Fibroblast of peridontal ligament (primary cell): ENCODE data around the gene CATSPER3.
A peak's percentile ranks its signal among the peaks of the same experiment; 100 is the strongest.

Experiments used
- DNase-seq: peaks from one replicate; pipeline ENCODE4 v3.0.0-alpha.2; 2010; ENCODE audit errors: extremely low read depth

Gene CATSPER3

DNA sequence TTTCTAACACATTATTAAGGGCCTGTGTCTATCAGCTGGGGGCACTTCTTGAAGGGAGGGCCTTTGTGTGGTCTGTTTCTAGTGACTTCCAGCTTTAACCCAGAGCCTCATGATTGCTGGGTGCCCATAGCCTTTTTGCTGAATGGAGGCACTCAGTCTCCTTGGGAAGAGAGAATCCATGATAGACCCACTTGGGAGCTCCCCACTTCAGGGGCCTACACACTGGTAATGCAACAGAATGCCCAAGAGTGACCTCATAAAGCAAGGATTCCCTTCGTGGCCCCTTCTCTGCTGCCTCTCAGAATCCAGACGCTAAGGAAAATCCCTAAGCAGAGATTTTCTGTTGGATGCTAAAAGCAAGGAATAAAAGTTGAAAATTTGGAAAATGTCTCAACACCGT is at the start of gene CATSPER3:
Gene CATSPER3, plus strand, starts transcription at position 301 of the 400 bp plus-strand sequence. Its CDS starts 85 bp downstream, at position 386.
- DNase-seq, result no peak

DNA sequence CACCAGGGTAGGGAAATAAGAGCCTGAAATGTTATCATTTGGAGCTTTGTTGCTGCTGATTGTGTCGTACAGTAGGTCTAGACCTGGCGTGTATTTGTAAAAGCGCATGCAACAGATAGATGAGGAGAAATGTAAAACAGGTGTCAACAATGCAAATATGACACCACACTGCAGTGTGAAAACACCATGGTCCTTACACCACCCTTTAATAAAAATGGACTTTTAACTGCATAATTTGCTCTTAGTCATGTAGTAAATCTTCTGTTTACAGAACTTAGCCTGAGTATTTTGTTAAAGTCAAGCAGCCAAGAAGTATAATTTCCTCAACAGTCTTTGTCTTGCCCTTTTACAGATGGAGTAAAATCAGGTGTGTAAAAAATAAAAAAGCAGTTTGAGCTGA is 48.8 kb upstream of the CATSPER3 start:
- peak; percentile 4 for DNase-seq

DNA sequence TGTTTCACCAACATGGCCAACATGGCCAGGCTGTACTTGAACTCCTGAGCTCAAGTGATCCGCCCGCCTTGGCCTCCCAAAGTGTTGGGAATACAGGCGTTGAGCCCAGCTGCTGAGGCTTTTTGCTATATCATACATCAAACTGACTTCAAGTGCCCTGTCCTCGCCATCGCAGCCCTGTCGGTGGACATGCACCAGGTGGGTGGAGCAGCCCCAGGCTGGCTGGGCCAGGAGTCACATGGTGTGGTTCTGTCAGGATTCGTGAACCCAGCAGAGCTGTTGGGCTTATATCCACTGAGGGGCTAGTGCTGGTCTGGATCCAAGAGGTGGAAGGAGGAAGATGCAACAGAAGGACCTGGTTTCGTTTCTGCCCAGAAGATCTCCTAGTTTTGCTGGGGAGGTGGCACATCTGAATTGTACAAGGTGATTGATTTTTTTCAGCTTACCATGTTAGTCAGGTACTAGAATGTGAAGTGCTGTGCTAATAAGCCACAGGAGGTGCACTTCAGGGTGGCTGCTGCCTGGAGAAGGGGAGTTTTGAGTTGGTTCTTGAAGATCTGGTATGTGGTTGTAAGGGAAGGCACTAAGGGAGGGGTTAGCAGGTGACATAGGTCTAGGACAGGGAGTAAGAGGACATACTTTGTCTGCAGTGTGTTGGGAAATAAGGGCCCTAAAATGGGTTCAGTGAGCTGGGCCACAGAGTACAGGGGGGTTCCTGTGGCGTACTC is 46.7 kb upstream of the CATSPER3 start:
- DNase-seq, result no peak

DNA sequence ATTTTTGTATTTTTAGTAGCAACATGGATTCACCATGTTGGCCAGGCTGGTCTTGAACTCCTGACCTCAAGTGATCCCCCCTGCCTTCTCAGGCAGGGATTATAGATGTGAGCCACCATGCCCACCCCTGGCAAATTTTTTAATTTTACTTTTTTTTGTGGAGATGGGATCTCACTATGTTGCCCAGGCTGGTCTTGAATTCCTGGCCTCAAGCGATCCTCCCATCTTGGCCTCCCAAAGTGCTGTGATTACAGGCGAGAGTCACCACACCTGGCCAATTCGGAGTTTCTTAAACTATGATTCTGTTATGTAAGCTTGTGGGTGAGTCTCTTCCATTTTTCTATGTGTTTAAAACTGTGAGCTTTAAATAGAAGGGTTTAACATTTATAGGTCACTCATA is 35.2 kb upstream of the CATSPER3 start:
- no peak for DNase-seq

DNA sequence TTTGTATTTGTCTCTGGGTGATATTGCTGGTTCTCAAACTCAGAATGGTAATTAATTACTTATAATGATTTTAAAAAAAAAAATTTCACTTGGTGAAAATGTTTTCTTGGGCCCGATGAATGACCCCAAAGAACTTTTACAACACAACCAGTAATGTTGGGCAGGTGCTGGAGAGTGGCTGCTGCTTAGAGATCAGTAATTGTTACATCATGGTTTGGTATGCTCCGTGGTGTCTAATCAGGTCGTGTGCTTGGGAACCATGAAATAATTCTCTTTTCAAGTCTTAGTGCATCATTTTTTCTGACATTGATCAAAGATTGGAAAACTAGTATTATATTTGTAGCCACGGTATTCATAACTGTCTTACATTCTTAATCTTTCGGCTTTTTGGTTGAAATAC is 33.5 kb upstream of the CATSPER3 start:
- DNase-seq, result no peak

DNA sequence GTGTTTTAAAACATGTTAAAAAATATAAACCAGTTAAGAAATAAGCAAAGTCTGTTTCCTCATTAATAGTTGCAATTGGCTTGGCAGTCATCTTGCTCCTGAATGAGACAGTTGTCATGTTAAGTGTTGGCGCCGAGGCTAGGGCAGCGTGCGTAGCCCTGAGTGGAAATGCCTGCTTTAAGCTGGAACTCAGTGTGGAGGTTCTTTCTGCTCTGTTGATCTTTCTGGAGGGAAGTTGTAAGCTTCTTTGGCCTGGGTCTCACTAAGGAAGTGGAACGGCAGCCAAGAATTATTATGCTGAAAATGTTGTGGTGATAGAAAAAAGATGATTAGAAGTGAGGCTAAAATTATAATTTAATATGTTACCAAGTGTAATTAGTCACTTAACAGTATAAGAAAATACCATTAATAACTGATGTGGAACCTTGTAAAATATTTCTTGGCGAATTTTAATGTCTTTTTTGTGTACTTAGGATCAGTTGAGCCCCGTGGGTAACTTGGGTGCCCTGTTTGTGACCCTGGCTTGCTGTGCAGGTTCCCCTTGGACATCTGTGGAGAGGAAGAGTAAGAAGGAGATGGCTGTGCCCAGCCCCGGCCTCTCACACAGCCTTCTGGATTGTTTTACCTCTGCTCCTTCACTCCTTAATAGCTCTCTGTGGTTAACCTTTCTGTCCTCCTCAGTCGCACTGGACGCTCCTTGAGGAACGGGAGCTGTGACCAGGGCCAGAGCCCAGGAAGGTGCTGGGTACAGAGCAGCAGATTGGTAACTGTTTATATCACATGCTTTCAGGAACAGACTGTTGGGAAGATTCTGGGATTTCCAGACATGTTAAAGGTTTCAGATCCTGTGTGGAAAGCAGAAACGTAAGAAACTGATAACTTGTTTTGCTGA is 31.8 kb upstream of the CATSPER3 start:
- DNase-seq, result no peak

DNA sequence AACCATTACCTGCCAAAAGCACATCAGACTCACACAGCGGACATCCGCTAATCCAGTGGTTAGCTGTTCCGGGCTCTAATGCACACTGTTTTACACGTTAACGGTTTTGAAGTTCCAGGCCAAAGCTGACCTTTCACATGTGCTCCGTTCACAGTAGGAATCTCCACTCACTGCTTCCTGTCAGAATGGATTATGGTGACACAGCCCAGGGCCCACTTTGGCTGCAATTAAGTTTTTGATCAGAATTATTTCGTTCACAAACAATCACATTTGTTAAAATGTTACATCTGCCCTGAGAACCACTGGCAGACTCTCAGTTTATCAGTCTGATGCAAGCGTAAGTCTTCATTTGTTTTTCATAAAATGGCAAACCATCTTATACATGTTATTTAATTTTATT is 30.2 kb upstream of the CATSPER3 start:
- no peak for DNase-seq

DNA sequence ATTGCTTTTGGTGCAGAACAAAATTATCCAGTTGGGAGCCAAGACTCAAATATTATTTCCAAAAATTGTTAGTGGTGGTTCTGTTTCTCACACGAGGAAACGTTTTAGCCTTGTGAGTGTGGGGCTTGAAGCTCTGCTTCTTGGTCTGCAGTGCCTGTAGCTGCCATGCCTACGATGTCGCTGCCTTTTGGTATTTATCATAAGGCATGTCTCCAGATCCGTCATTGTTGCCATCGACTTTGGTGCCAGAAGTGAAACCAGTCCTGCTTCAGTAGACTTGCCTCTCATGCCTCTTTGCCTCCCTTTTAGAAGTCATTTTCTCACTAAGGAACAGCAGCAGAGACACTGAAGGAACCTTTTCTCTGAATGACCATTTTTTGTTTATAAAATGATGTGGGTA is 29.7 kb upstream of the CATSPER3 start:
- no peak for DNase-seq

DNA sequence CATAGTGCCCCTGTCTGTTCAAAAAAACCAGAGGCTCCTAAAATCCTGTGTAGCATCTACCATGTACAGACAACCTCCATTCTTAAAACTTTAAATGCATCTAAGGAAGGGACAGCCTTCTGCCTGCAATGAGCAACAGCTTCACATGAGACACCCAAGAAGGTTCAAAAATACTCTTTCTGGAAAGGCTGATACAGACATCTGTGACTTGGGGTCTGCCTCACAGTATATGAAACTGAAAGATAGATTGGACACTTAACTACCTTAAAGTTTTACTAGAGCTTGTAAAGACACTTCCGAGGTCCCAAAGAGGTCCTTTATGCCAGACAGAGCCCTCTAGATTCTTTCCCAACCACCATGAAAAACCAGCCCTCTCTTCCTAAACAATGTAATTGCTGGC is 28.2 kb upstream of the CATSPER3 start:
- DNase-seq, result no peak

DNA sequence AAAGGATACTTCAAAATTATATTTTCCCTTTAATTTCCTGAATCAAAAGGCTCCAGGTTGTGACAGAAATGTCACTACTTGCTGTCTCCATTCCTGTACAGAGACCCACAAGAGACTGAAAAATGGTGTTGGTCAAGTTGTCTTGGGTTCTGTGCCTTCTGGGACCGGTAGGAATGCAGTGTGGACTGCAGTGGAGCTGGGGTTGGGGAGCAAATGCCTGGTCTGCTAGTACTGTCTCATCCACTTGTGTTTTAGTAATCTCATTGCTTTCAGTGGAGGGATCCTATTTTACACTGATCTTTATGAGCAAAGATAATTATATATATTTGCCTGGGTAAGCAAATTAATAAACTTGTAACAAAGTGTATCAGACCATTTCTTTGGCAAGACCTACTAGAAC is 24.2 kb upstream of the CATSPER3 start:
- DNase-seq, result no peak

DNA sequence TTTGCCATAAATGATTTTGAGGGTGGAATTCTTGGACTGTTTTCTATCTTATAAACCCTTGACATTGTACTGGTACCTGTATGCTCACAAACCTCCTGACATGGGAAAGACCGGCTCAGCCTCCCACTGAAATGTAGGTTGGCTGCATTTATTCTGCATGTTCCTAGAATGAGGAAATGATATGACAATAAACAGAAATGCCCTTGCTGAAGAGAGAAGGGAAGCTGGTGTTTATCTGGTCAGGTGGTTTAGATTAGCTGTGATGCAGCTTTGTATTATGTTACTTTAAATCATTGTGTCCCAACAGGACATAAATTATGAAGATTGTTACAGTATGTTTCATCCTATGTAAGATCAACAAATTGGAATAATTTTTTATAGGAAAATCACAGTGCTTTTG is 23.1 kb upstream of the CATSPER3 start:
- peak; percentile 40 for DNase-seq

DNA sequence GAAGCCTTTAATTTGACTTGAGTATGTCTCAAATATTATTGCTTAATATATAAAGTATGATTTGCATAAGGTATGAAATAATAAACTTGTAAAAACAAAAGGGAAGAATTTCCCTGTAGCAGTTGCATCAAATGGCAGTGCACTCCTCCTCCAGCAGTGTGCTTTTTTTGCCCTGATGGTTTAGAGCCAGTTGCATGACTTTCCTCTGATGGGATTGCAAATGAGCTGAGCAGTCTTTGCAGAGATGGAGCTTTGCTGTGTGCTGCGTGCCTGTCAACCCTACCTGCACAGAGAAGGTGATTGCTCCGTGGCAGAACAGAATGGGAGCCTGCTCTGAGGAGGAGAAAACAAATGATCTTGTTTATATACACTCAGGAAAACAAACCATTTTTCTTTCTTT is 22.7 kb upstream of the CATSPER3 start:
- DNase-seq, result peak; percentile 30

DNA sequence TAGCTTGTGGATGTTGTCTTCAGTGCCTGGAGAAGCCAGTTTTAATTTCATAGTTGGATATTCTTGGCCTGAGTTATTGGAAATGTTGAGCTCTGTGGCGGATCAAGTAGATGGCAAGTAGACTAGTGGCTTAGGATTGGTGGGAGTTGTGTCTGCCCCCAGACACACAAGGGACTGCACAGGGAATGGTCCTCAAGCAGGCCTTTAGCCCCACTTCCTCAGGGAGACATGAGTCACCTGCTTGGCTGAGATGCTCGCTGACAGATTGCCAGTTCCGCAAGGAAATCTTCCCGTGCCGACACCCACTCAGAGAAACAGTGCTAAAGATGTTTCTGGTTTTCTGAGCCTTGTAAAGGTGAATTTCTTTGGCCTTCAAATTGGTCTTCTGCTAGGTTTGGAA is 18.8 kb upstream of the CATSPER3 start:
- peak; percentile 9 for DNase-seq

DNA sequence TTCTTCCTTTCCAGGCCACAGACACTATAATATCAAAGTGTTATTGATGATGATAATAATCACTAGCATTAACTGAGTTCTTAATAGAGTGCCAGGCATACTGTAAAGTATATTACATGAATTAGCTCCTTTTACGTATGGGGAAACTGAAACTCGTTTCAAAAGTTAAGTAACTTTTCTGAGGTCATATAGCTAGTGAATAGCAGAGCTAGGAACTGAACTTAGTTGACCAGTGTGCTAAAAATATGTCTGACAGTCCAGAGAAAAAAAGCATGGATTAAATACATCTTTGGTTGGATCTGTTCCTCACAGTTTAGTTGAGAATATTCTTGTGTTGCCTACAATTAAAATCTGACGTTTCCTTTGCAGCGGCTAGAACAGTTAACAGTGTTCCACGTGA is 18.4 kb upstream of the CATSPER3 start:
- DNase-seq, result no peak

DNA sequence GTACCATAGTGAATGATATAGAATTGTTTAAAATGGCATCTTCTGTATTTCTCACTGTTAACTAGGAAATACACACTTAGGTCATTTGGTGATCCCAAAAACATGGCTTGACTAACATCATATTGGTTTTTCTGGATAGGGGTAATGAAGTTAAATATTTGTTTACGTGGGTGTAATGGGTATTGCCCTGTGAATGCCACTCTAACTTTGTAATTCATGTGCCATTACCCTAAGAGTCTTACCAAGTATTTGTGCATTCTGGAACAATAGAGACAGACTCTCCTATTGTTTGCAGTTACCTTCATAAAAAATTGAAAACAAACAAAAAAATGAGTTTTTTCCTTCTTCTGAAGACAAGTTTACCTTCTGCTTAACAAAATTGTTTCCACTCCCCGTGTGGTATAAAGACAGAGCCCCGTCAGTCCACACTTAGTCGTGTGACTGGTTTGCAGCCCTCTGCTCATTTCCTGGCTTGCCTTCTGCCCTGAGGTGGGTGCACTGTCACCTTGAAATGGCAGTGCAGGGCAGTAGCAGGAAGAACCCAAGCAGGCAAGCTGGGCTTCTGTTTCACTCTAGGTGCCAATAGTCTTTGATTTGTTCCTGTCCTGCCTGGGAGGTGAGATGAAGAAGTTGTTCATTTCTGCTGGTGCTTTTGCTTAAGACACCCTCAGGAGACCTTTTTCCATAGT is 9.6 kb upstream of the CATSPER3 start:
- no peak for DNase-seq

DNA sequence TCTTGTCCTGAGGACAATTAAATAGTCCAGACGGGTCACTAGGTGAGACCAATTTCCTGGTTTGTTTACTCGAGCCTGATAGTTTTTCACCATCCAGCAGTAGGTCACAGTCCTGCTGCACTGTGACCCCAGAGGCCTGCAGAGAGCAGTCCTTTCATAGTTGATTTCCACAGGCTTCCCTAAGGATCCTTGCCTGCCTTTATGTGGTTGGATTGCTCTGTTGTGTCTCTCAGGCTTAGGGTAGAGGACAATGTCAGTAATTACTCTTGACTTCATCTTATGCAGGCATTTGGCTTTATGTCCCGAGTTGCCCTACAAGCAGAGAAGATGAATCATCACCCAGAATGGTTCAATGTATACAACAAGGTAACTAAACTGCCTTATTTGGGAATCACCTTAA is 9.0 kb upstream of the CATSPER3 start:
- no peak for DNase-seq

DNA sequence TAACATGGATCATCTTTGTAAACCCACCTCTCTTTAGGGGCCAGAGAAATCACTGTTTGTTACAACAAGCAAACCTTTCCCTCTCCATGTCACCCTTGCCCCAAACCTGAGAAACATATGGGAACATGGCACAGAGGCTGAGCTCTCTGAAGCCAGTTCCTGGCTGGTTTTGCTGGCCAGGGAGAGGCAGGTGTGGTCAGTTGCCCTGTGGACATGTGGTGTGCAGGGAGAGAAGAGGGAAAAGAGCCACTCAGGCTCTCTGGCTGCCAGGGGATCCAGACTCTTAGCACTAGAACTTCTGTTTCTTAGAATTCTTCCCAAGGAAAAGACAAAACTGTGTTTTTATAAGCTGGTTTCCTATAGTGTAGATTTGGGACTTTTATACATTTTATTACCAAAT is 4.6 kb upstream of the CATSPER3 start:
- DNase-seq, result no peak

DNA sequence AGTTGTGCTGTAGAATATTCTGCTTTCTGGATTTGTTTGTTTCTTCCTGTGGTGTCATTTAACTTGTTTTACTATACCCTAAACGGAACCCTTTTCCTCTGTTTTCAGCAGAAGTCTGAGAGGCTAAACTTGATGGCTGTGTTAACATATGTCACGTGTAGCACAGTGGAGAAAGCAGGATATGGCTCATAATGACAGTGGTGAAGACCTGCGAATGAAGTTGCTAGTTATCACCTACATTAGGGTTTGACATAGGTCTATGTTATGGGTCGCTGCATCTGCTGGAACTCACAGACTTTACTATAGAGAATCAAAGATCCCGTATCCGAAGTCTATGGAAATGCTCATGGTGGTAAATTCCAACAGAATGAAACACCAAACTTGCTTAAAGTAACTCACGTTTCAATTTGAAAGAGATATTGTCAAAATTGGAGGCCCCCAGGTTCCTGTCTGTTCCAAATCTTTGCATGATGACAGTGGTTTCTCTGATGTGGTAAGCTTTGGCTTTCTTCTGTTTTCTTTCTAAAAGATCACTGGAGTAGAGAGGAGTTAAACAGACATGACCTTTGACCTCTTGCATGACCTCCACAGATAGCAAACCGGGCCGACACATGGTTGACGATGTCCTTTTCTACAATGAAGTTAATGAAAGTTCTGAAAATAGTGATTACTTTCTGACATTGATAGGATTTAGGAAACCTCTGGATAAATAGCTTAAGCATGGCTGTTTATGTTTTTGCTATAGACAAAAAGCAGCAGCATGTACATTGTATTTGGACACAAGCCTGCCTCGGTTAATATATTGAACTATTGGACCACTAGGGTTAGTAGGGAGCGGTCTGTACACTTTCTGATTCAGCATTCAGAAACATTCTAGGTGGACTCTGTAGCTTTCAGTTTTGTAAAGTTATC is 3.1 kb upstream of the CATSPER3 start:
- no peak for DNase-seq

DNA sequence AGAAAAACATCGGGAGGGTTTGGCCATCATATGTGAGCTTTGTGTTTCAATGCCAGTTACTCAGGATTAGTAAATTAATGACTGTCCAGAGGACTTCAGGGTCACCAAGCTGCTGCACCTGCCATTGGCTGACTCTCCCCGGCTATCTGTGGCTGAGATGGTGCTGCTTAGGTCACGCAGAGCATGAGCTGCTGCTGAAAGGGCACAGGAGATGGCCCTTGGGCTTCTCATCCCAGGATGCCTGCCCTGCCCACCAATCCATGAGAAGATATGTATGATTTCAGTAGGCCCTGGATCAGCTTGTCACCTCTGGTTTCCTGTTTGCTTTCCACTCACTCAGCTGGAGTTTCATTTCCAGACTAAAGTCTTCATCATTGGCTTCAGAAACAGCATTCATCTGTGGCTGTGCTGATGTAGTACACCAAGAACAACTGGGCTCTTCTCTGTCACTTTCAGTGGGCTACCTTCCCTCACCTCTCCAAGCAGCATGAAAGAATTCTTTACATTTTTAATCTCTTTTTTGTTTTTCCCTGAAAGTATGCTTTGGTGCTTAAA is 2.4 kb upstream of the CATSPER3 start:
- no peak for DNase-seq

DNA sequence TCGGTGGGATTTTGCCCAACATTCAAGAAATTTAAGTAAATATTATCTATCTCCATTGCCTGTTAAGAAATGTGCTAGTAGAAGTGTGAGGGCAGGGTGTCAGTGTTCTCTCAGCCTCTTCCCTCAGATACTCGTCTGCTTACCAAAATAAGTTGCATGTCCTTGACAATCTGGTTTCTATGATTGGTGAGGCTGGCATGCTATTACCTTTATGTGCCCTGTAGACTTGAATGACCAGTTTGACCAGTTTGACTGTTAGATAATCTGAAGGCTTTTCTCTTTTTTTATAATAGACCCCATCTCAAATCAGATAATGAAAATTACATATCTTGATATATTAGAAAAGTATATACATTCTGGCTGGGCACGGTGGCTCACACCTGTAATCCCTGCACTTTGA is 348 bp downstream of the CATSPER3 start:
- no peak for DNase-seq

DNA sequence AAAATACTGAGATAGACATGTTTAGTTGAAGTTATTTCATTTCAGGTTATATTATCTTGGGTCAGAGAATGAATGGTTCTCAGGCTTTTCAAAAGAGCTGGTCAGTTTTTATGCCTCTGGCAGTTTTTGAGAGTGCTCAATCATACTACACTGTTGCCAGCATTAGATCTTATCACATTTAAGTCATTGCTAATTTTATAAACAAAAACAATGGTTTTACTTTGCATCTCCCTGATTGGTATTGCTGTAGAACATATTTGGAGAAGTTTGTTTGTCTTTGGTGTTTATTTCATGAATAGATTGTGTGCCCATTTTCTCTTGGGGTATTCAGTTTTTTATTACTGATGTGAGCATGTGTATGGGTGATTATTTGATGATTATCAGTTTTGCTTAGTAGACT is 1.5 kb downstream of the CATSPER3 start:
- no peak for DNase-seq
